Measurements from ENCODE around the gene SNX6.
"Not testable (repeated sequence)": the region's sequence is repeated elsewhere in the genome, so short reads cannot be mapped to it uniquely, and the experiment has no call there.

GRCh38 chr14:34521071-34521470 is 108.9 kb downstream of the SNX6 start:
- not testable (repeated sequence) for TF ChIP-seq POLR2A (IDR thresholded peaks at IDR 0.05; ENCODE audit: low read length); GATA1 (IDR thresholded peaks at IDR 0.05; ENCODE audit: low read depth, low read length)
